ENCODE measurements around the gene RPL37. TPM values are rescaled to one million over a fixed set of nuclear protein-coding genes. Genes with fewer than 3 reads are reported as not detected.

RPL37 gene
- total and polyA plus RNA-seq, 2 donors (not counting 3 experiments of a cell fraction or from before 2014, with no cell fraction given), result 259 to 1,348 TPM

DNA sequence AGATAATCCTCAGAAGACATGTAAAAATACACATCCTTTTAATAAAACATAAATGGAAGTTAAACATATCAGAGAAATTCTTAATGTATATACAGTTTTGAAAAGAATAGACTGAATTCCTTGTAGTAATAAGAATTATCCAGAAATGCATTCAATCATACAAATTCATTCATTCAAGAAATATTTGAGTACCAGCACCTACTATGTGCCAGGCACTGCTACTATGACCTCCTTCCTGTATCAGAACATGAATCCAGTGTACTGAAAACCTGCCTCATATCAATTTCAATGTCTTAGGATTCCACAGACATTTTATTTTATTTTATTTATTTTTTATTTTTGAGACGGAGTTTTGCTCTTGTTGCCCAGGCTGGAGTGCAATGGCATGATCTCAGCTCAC, 50.1 kb downstream of the RPL37 start:
- intact Hi-C loops (cut with micrococcal nuclease) (no loop called here), dilution Hi-C loops (cut with MboI; ENCODE audit: extremely low pct_ligation_motif_present, low sequenced_read_pairs) (no loop called here)
- Histone ChIP-seq H3K9ac (replicated peaks; ENCODE audit: extremely low read depth, insufficient read depth, low read length) (no peak overlapping the region), H3K4me1 (ENCODE audit: control insufficient read depth, extremely low read depth, insufficient read depth, low read length) (peaks cover 6% of the 10 kb centered on the region), H3K27ac (ENCODE audit: insufficient read depth, low read depth, low read length) (no peak overlapping the region), H4K20me1 (replicated peaks; ENCODE audit: control insufficient read depth, extremely low read depth, insufficient read depth, low read length) (peaks cover 19% of the 10 kb centered on the region), H3K27me3 (ENCODE audit: control insufficient read depth in 2 of 2, insufficient read depth in 2 of 2, low read length in 2 of 2) (no peaks in the 10 kb centered on the region), H3K4me3 (replicated peaks in 1 of 3; ENCODE audit: insufficient read depth in 1 of 3, low read depth in 1 of 3, low read length in 3 of 3) (no peak overlapping the region), H2AFZ (ENCODE audit: low read depth, low read length) (no peak overlapping the region), H3K79me2 (ENCODE audit: control insufficient read depth, insufficient read depth, low read length) (peaks cover 99% of the 10 kb centered on the region), H3K9me1 (replicated peaks; ENCODE audit: control insufficient read depth, extremely low read depth, insufficient read depth, low read length) (no peaks in the 10 kb centered on the region), H3K9me3 (replicated peaks; ENCODE audit: control insufficient read depth, insufficient read depth, low read length) (no peaks in the 10 kb centered on the region), H3K36me3 (ENCODE audit: control insufficient read depth in 2 of 2, extremely low read depth in 1 of 2, insufficient read depth in 2 of 2, low read length in 2 of 2) (no peaks in the 10 kb centered on the region), H3K4me2 (ENCODE audit: insufficient read depth, low read length) (peak overlapping the region; percentile 30)
- no peak for DNase-seq (ENCODE audit: low read depth, low spot score)
- BruUV-seq (replicated peaks), result no TSS peak
- ChIA-PET CTCF (no interaction called here), POLR2A (interaction anchor here (0.6 kb wide), 1 partner anchor 116 kb away, joined by 3 read pairs; no protein-coding TSS in a partner anchor)
- FAIRE-seq, result no peak
- TF ChIP-seq, protein P1, sequence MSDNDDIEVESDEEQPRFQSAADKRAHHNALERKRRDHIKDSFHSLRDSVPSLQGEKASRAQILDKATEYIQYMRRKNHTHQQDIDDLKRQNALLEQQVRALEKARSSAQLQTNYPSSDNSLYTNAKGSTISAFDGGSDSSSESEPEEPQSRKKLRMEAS (IDR thresholded peaks at IDR 0.05; ENCODE audit: insufficient read depth, insufficient read length), result no peak
- TF ChIP-seq FOS (IDR thresholded peaks at IDR 0.05; ENCODE audit: borderline replicate concordance, insufficient read depth, low read length) (no peak), MYC (IDR thresholded peaks at IDR 0.05; ENCODE audit: low read depth, low read length) (no peak), POLR2AphosphoS5 (IDR thresholded peaks at IDR 0.05; ENCODE audit: insufficient read depth, low read depth, low read length) (no peak), GATA2 (IDR thresholded peaks at IDR 0.05; ENCODE audit: insufficient read depth, insufficient read length, low read depth, low read length) (no peak), POLR2A (IDR thresholded peaks at IDR 0.05; ENCODE audit: low read depth, low read length) (no peak), JUN (IDR thresholded peaks at IDR 0.05; ENCODE audit: borderline replicate concordance, insufficient read depth, insufficient read length, low read depth) (no peak), EZH2 (IDR thresholded peaks at IDR 0.05; ENCODE audit: borderline replicate concordance, low read depth, low read length, severe bottlenecking) (no peak)
- TF ChIP-seq, protein P2, sequence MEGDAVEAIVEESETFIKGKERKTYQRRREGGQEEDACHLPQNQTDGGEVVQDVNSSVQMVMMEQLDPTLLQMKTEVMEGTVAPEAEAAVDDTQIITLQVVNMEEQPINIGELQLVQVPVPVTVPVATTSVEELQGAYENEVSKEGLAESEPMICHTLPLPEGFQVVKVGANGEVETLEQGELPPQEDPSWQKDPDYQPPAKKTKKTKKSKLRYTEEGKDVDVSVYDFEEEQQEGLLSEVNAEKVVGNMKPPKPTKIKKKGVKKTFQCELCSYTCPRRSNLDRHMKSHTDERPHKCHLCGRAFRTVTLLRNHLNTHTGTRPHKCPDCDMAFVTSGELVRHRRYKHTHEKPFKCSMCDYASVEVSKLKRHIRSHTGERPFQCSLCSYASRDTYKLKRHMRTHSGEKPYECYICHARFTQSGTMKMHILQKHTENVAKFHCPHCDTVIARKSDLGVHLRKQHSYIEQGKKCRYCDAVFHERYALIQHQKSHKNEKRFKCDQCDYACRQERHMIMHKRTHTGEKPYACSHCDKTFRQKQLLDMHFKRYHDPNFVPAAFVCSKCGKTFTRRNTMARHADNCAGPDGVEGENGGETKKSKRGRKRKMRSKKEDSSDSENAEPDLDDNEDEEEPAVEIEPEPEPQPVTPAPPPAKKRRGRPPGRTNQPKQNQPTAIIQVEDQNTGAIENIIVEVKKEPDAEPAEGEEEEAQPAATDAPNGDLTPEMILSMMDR (IDR thresholded peaks at IDR 0.05; ENCODE audit: extremely low read depth in 1 of 2, insufficient read depth in 1 of 2, low read depth in 1 of 2, low read length in 2 of 2), result no peak
